ENCODE results near the gene ITSN2.
A peak's percentile ranks its signal among the peaks of the same experiment; 100 is the strongest.

ITSN2 gene

GRCh38 chr2:24231461-24231881 lies 128.9 kb downstream of the ITSN2 start:
- no peak for DNase-seq (ENCODE audit: low read depth in 1 of 2, low spot score in 1 of 2)
- in situ Hi-C loops (cut with HindIII; ENCODE audit: low pct_unique_long_range_greater_than_20kb, low sequenced_read_pairs) = no loop called here
- no peak for TF ChIP-seq JUND (IDR thresholded peaks at IDR 0.05; ENCODE audit: low read depth)

GRCh38 chr2:24228470-24228869 lies 131.9 kb downstream of the ITSN2 start:
- peak; percentile 12 to 48 for DNase-seq (ENCODE audit: low read depth in 1 of 2, low spot score in 1 of 2)
- TF ChIP-seq JUND (IDR thresholded peaks at IDR 0.05; ENCODE audit: low read depth) = no peak
- in situ Hi-C loops (cut with HindIII; ENCODE audit: low pct_unique_long_range_greater_than_20kb, low sequenced_read_pairs) = no loop called here

GRCh38 chr2:24225499-24226242 lies 134.7 kb downstream of the ITSN2 start:
- in situ Hi-C loops (cut with HindIII; ENCODE audit: low pct_unique_long_range_greater_than_20kb, low sequenced_read_pairs) = no loop called here
- TF ChIP-seq JUND (IDR thresholded peaks at IDR 0.05; ENCODE audit: low read depth) = no peak
- no peak for DNase-seq (ENCODE audit: low read depth in 1 of 2, low spot score in 1 of 2)

- in situ Hi-C loops (cut with HindIII; ENCODE audit: low pct_unique_long_range_greater_than_20kb, low sequenced_read_pairs) = no loop called here
- DNase-seq (ENCODE audit: low read depth in 1 of 2, low spot score in 1 of 2) = no peak
- TF ChIP-seq JUND (IDR thresholded peaks at IDR 0.05; ENCODE audit: low read depth) = no peak
Measured at GRCh38 chr2:24222946-24223345, 137.4 kb downstream of the ITSN2 start.

- no peak for TF ChIP-seq JUND (IDR thresholded peaks at IDR 0.05; ENCODE audit: low read depth)
- DNase-seq (ENCODE audit: low read depth in 1 of 2, low spot score in 1 of 2) = no peak
- in situ Hi-C loops (cut with HindIII; ENCODE audit: low pct_unique_long_range_greater_than_20kb, low sequenced_read_pairs) = no loop called here
Measured at GRCh38 chr2:24221343-24222050, 138.8 kb downstream of the ITSN2 start.

GRCh38 chr2:24220554-24221291 lies 139.6 kb downstream of the ITSN2 start:
- DNase-seq (ENCODE audit: low read depth in 1 of 2, low spot score in 1 of 2) = no peak
- in situ Hi-C loops (cut with HindIII; ENCODE audit: low pct_unique_long_range_greater_than_20kb, low sequenced_read_pairs) = no loop called here
- no peak for TF ChIP-seq JUND (IDR thresholded peaks at IDR 0.05; ENCODE audit: low read depth)

GRCh38 chr2:24214880-24215279 lies 145.5 kb downstream of the ITSN2 start:
- TF ChIP-seq JUND (IDR thresholded peaks at IDR 0.05; ENCODE audit: low read depth) = no peak
- in situ Hi-C loops (cut with HindIII; ENCODE audit: low pct_unique_long_range_greater_than_20kb, low sequenced_read_pairs) = no loop called here
- no peak for DNase-seq (ENCODE audit: low read depth in 1 of 2, low spot score in 1 of 2)

- TF ChIP-seq JUND (IDR thresholded peaks at IDR 0.05; ENCODE audit: low read depth) = no peak
- in situ Hi-C loops (cut with HindIII; ENCODE audit: low pct_unique_long_range_greater_than_20kb, low sequenced_read_pairs) = no loop called here
- DNase-seq (ENCODE audit: low read depth in 1 of 2, low spot score in 1 of 2) = no peak
Measured at GRCh38 chr2:24211408-24211807, 148.9 kb downstream of the ITSN2 start.

- in situ Hi-C loops (cut with HindIII; ENCODE audit: low pct_unique_long_range_greater_than_20kb, low sequenced_read_pairs) = no loop called here
- no peak for TF ChIP-seq JUND (IDR thresholded peaks at IDR 0.05; ENCODE audit: low read depth)
Measured at GRCh38 chr2:24210723-24211122, 149.6 kb downstream of the ITSN2 start.

GRCh38 chr2:24210106-24210455 lies 150.3 kb downstream of the ITSN2 start:
- in situ Hi-C loops (cut with HindIII; ENCODE audit: low pct_unique_long_range_greater_than_20kb, low sequenced_read_pairs) = no loop called here
- no peak for DNase-seq (ENCODE audit: low read depth in 1 of 2, low spot score in 1 of 2)
- TF ChIP-seq JUND (IDR thresholded peaks at IDR 0.05; ENCODE audit: low read depth) = no peak

More at GRCh38 chr2:24210723-24211122, 149.6 kb downstream of the ITSN2 start:
- DNase-seq (ENCODE audit: low read depth in 1 of 2, low spot score in 1 of 2) = no peak

GRCh38 chr2:24209389-24210105 lies 150.8 kb downstream of the ITSN2 start:
- no peak for TF ChIP-seq JUND (IDR thresholded peaks at IDR 0.05; ENCODE audit: low read depth)
- no peak for DNase-seq (ENCODE audit: low read depth in 1 of 2, low spot score in 1 of 2)
- in situ Hi-C loops (cut with HindIII; ENCODE audit: low pct_unique_long_range_greater_than_20kb, low sequenced_read_pairs) = no loop called here

GRCh38 chr2:24208490-24208889 lies 151.8 kb downstream of the ITSN2 start:
- DNase-seq (ENCODE audit: low read depth in 1 of 2, low spot score in 1 of 2) = no peak
- in situ Hi-C loops (cut with HindIII; ENCODE audit: low pct_unique_long_range_greater_than_20kb, low sequenced_read_pairs) = no loop called here
- TF ChIP-seq JUND (IDR thresholded peaks at IDR 0.05; ENCODE audit: low read depth) = no peak
